ENCODE data around the gene SCAPER.
"Not testable (repeated sequence)": the region's sequence is repeated elsewhere in the genome, so short reads cannot be mapped to it uniquely, and the experiment has no call there.

SCAPER gene

GRCh38 chr15:76892836-76893235, 12.3 kb downstream of the SCAPER start:
- H2BK120ac ChIP-seq (ENCODE audit: low read depth, low read length); H2AK5ac ChIP-seq (ENCODE audit: low read length); H3K27me3 ChIP-seq (ENCODE audit: insufficient read depth, low read length, poor library complexity); H3K4me3 ChIP-seq (ENCODE audit: low read length); H2BK15ac ChIP-seq (replicated peaks; ENCODE audit: low read depth); H3K9ac ChIP-seq (ENCODE audit: low read length); H3K18ac ChIP-seq (ENCODE audit: low read length); H3K4me2 ChIP-seq (ENCODE audit: low read length); H4K5ac ChIP-seq (ENCODE audit: low read length); H3K27ac ChIP-seq (ENCODE audit: low read depth, low read length); DNase-seq; H3K56ac ChIP-seq (ENCODE audit: low read length); H3K4me1 ChIP-seq (ENCODE audit: control insufficient read depth, low read depth, low read length); H2BK5ac ChIP-seq (ENCODE audit: low read length); H3K79me1 ChIP-seq (ENCODE audit: low read length); H3K23ac ChIP-seq (ENCODE audit: low read length); H4K8ac ChIP-seq (ENCODE audit: low read depth, low read length); H3K36me3 ChIP-seq (ENCODE audit: control insufficient read depth, insufficient read depth, low read length); H3K79me2 ChIP-seq (ENCODE audit: control insufficient read depth, insufficient read depth, low read length); H3K4ac ChIP-seq (ENCODE audit: low read depth, low read length): not testable (repeated sequence)
- WGBS (ENCODE audit: extremely low coverage, insufficient coverage, low lambda C conversion rate), result no CpG with 5 or more reads among the region's 5 CpGs

- H2AK5ac ChIP-seq (ENCODE audit: low read length); H3K79me1 ChIP-seq (ENCODE audit: low read length); H3K36me3 ChIP-seq (ENCODE audit: control insufficient read depth, insufficient read depth, low read length); H3K18ac ChIP-seq (ENCODE audit: low read length); H3K23ac ChIP-seq (ENCODE audit: low read length); H3K27ac ChIP-seq (ENCODE audit: low read depth, low read length); H4K5ac ChIP-seq (ENCODE audit: low read length); H4K8ac ChIP-seq (ENCODE audit: low read depth, low read length); H3K4me1 ChIP-seq (ENCODE audit: control insufficient read depth, low read depth, low read length); H3K27me3 ChIP-seq (ENCODE audit: insufficient read depth, low read length, poor library complexity); H2BK120ac ChIP-seq (ENCODE audit: low read depth, low read length); H3K79me2 ChIP-seq (ENCODE audit: control insufficient read depth, insufficient read depth, low read length); H2BK5ac ChIP-seq (ENCODE audit: low read length); H3K56ac ChIP-seq (ENCODE audit: low read length); H3K4me3 ChIP-seq (ENCODE audit: low read length); H3K4ac ChIP-seq (ENCODE audit: low read depth, low read length); H3K4me2 ChIP-seq (ENCODE audit: low read length); H3K9ac ChIP-seq (ENCODE audit: low read length); DNase-seq; H2BK15ac ChIP-seq (replicated peaks; ENCODE audit: low read depth): not testable (repeated sequence)
- no CpG with 5 or more reads among the region's 14 CpGs for WGBS (ENCODE audit: extremely low coverage, insufficient coverage, low lambda C conversion rate)
These were observed 17.6 kb downstream of the SCAPER start for GRCh38 chr15:76887280-76888141.

GRCh38 chr15:76885212-76885611, 19.9 kb downstream of the SCAPER start:
- no peak overlapping the region for H3K23ac ChIP-seq (ENCODE audit: low read length)
- H3K4me1 ChIP-seq (ENCODE audit: control insufficient read depth, low read depth, low read length), result no peaks in the 10 kb centered on the region
- H3K4me2 ChIP-seq (ENCODE audit: low read length), result no peak overlapping the region
- H3K27me3 ChIP-seq (ENCODE audit: insufficient read depth, low read length, poor library complexity), result no peaks in the 10 kb centered on the region
- H2BK15ac ChIP-seq (replicated peaks; ENCODE audit: low read depth), result no peak overlapping the region
- no peak overlapping the region for H3K56ac ChIP-seq (ENCODE audit: low read length)
- no peak overlapping the region for H2AK5ac ChIP-seq (ENCODE audit: low read length)
- H3K4me3 ChIP-seq (ENCODE audit: low read length), result no peak overlapping the region
- no peak overlapping the region for H3K18ac ChIP-seq (ENCODE audit: low read length)
- no peak overlapping the region for H4K5ac ChIP-seq (ENCODE audit: low read length)
- WGBS (ENCODE audit: extremely low coverage, insufficient coverage, low lambda C conversion rate), result no CpG with 5 or more reads among the region's 2 CpGs
- no peak overlapping the region for H2BK5ac ChIP-seq (ENCODE audit: low read length)
- no peak overlapping the region for H4K8ac ChIP-seq (ENCODE audit: low read depth, low read length)
- no peak for DNase-seq
- H3K27ac ChIP-seq (ENCODE audit: low read depth, low read length), result no peak overlapping the region
- no peak overlapping the region for H2BK120ac ChIP-seq (ENCODE audit: low read depth, low read length)
- H3K79me2 ChIP-seq (ENCODE audit: control insufficient read depth, insufficient read depth, low read length), result no peaks in the 10 kb centered on the region
- H3K9ac ChIP-seq (ENCODE audit: low read length), result no peak overlapping the region
- no peaks in the 10 kb centered on the region for H3K79me1 ChIP-seq (ENCODE audit: low read length)
- H3K4ac ChIP-seq (ENCODE audit: low read depth, low read length), result no peak overlapping the region
- H3K36me3 ChIP-seq (ENCODE audit: control insufficient read depth, insufficient read depth, low read length), result no peaks in the 10 kb centered on the region

- Histone ChIP-seq H3K4me2 (ENCODE audit: low read length) (no peak overlapping the region), H3K4ac (ENCODE audit: low read depth, low read length) (no peak overlapping the region), H2AK5ac (ENCODE audit: low read length) (no peak overlapping the region), H4K5ac (ENCODE audit: low read length) (no peak overlapping the region), H3K4me3 (ENCODE audit: low read length) (no peak overlapping the region), H3K23ac (ENCODE audit: low read length) (no peak overlapping the region), H3K36me3 (ENCODE audit: control insufficient read depth, insufficient read depth, low read length) (no peaks in the 10 kb centered on the region), H3K79me1 (ENCODE audit: low read length) (no peaks in the 10 kb centered on the region), H2BK15ac (replicated peaks; ENCODE audit: low read depth) (no peak overlapping the region), H2BK120ac (ENCODE audit: low read depth, low read length) (no peak overlapping the region), H3K18ac (ENCODE audit: low read length) (no peak overlapping the region), H4K8ac (ENCODE audit: low read depth, low read length) (no peak overlapping the region), H3K56ac (ENCODE audit: low read length) (no peak overlapping the region), H3K27ac (ENCODE audit: low read depth, low read length) (no peak overlapping the region), H3K27me3 (ENCODE audit: insufficient read depth, low read length, poor library complexity) (no peaks in the 10 kb centered on the region), H2BK5ac (ENCODE audit: low read length) (no peak overlapping the region), H3K79me2 (ENCODE audit: control insufficient read depth, insufficient read depth, low read length) (no peaks in the 10 kb centered on the region), H3K9ac (ENCODE audit: low read length) (no peak overlapping the region), H3K4me1 (ENCODE audit: control insufficient read depth, low read depth, low read length) (no peaks in the 10 kb centered on the region)
- no peak for DNase-seq
- WGBS (ENCODE audit: extremely low coverage, insufficient coverage, low lambda C conversion rate), result no CpG with 5 or more reads among the region's 26 CpGs
These were observed 29.2 kb downstream of the SCAPER start for GRCh38 chr15:76875911-76876310.

- H3K4me1 ChIP-seq (ENCODE audit: control insufficient read depth, low read depth, low read length); H2BK120ac ChIP-seq (ENCODE audit: low read depth, low read length); H3K27ac ChIP-seq (ENCODE audit: low read depth, low read length); H4K8ac ChIP-seq (ENCODE audit: low read depth, low read length); H4K5ac ChIP-seq (ENCODE audit: low read length); H2AK5ac ChIP-seq (ENCODE audit: low read length); H3K79me2 ChIP-seq (ENCODE audit: control insufficient read depth, insufficient read depth, low read length); H3K18ac ChIP-seq (ENCODE audit: low read length); H3K4me2 ChIP-seq (ENCODE audit: low read length); H3K27me3 ChIP-seq (ENCODE audit: insufficient read depth, low read length, poor library complexity); H3K4ac ChIP-seq (ENCODE audit: low read depth, low read length); H3K9ac ChIP-seq (ENCODE audit: low read length); H3K36me3 ChIP-seq (ENCODE audit: control insufficient read depth, insufficient read depth, low read length); H3K56ac ChIP-seq (ENCODE audit: low read length); H2BK5ac ChIP-seq (ENCODE audit: low read length); H3K4me3 ChIP-seq (ENCODE audit: low read length); H3K79me1 ChIP-seq (ENCODE audit: low read length); DNase-seq; H3K23ac ChIP-seq (ENCODE audit: low read length); H2BK15ac ChIP-seq (replicated peaks; ENCODE audit: low read depth): not testable (repeated sequence)
- WGBS (ENCODE audit: extremely low coverage, insufficient coverage, low lambda C conversion rate), result no CpG with 5 or more reads among the region's 2 CpGs
These were observed 32.1 kb downstream of the SCAPER start for GRCh38 chr15:76873066-76873465.

- no CpG with 5 or more reads among the region's 2 CpGs for WGBS (ENCODE audit: extremely low coverage, insufficient coverage, low lambda C conversion rate)
- Histone ChIP-seq H4K5ac (ENCODE audit: low read length) (no peak overlapping the region), H3K9ac (ENCODE audit: low read length) (no peak overlapping the region), H3K4me1 (ENCODE audit: control insufficient read depth, low read depth, low read length) (no peaks in the 10 kb centered on the region), H2BK15ac (replicated peaks; ENCODE audit: low read depth) (no peak overlapping the region), H3K4me2 (ENCODE audit: low read length) (no peak overlapping the region), H3K79me1 (ENCODE audit: low read length) (no peaks in the 10 kb centered on the region), H3K4ac (ENCODE audit: low read depth, low read length) (no peak overlapping the region), H2AK5ac (ENCODE audit: low read length) (no peak overlapping the region), H3K27me3 (ENCODE audit: insufficient read depth, low read length, poor library complexity) (no peaks in the 10 kb centered on the region), H2BK120ac (ENCODE audit: low read depth, low read length) (no peak overlapping the region), H3K56ac (ENCODE audit: low read length) (no peak overlapping the region), H3K23ac (ENCODE audit: low read length) (no peak overlapping the region), H3K27ac (ENCODE audit: low read depth, low read length) (no peak overlapping the region), H3K4me3 (ENCODE audit: low read length) (no peak overlapping the region), H3K36me3 (ENCODE audit: control insufficient read depth, insufficient read depth, low read length) (no peaks in the 10 kb centered on the region), H3K18ac (ENCODE audit: low read length) (no peak overlapping the region), H3K79me2 (ENCODE audit: control insufficient read depth, insufficient read depth, low read length) (no peaks in the 10 kb centered on the region), H2BK5ac (ENCODE audit: low read length) (no peak overlapping the region), H4K8ac (ENCODE audit: low read depth, low read length) (no peak overlapping the region)
- no peak for DNase-seq
These were observed 33.2 kb downstream of the SCAPER start for GRCh38 chr15:76871930-76872329.

Data from mesendoderm (in vitro differentiated cells).